CD4-positive, alpha-beta T cell treated with Interleukin-6 for 4 hours (primary cell): ENCODE data around the gene SP9.

Experiments used
- DNase-seq: peaks from one replicate; pipeline ENCODE4 v3.0.0-alpha.2; 2020; ENCODE audit warnings: mixed read lengths

Gene SP9

DNA sequence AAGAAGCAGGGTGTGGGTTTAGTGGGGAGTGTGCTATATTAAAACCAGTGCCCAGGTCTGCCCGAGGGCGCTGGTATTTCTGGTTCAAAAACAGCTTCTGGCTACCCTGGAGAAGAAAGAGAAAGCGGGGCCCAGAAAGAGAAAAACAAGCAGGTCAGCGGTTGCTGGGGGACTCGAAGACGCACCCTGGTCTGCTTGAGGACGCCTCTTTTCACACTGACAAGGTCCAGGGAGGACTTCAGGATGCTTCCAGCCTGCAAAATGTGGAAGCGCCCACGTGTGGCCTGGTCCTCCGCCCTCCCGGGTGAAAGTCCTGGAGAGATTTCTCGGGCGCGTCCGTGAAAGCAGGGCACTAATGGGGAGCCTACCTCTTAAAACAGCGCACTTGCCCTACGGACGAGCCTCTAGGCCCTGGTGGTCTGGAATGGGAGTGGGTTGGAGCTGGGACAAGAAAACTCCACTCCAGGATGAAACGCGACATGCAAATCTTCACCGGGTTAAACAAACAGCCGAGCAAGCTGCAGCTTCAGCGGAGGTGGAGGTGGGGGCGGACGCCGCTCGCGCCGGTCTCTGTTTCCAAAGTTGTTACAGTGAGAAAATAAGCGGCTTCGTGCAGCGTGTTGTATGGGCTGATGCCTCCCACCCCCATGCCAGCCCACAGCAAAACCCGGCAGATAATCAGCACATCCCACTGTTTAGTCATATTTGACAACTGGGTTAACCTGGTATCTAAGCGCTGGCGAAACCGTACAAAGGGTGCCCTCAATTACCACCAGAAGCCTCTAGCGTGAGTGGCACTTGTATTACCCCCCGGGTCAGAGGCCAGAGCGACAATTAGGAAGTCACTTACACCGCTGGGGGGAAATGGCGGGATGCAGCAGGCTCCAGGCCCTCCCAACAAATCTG, 1.1 kb upstream of the SP9 start:
- no peak for DNase-seq

DNA sequence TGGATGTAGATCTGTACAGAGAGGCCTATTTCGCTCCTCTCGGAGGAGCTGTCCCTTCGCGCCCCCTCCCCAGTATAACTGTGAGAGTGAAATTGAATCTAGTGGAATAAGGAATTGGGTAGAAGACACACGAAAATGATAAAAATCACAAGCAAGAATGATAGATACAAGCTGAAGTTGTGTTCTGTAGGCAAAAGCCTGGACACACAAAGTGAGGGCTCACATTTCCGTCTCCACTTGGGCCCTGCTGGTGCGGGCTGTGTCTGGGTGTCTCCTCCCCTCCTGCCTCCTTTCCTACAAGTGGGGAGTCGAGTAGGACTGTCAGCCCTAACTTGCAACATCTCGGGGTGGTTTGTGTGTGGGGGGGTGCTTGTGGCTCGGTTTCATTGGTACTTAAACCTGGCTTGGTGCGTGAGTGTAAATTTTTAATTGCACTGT, 457 bp upstream of the SP9 start:
- no peak for DNase-seq

DNA sequence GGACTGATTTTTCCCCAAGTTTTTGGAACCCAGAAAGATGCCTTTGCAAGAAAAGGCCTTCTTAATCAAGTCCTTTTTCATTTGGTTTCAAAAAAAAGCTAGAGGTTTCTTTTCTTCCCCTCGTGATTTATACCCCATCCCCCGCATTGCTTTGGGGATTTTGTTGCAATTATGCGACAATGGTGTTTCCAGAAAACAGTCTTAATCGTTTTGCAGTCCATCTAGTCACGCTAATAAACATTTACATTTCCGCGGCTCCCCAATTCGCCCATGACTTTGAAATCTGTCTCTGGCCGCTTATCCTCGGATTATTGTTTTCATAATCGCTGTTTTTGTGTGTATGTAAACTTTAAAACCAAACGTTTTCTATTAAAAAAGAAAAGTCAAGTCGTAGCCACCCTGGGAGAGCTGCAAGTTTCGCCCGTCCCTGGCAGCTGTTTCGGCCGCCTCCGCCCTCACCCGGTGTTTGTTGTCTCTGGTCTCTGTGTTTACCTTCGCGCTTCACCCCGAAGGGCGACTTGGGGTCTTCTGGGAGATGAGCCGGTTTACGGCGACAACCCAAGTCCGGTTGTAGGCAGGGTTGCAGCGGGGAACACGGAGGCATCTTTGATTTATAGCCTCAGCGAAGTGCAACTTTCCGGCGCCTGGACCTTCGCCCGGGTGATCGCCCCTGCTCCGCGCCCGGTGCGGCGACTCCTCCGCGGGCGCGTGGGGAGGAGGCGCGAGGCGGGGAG, 667 bp downstream of the SP9 start:
- no peak for DNase-seq

DNA sequence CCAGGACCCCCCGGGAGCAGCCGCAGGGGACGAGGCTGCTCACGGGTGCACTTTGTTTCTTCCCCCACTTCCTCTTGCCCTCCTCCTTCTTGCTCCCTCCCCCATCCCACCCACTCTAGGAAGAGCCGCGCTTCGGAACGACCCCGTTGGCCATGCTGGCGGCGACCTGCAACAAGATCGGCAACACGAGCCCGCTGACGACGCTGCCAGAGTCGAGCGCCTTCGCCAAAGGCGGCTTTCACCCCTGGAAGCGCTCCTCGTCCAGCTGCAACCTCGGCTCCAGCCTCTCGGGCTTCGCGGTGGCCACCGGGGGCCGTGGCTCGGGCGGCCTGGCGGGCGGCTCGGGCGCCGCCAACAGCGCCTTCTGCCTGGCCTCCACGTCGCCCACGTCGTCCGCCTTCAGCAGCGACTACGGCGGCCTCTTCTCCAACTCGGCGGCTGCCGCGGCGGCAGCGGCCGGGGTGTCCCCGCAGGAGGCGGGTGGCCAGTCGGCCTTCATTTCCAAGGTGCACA, 1.3 kb downstream of the SP9 start:
- no peak for DNase-seq

DNA sequence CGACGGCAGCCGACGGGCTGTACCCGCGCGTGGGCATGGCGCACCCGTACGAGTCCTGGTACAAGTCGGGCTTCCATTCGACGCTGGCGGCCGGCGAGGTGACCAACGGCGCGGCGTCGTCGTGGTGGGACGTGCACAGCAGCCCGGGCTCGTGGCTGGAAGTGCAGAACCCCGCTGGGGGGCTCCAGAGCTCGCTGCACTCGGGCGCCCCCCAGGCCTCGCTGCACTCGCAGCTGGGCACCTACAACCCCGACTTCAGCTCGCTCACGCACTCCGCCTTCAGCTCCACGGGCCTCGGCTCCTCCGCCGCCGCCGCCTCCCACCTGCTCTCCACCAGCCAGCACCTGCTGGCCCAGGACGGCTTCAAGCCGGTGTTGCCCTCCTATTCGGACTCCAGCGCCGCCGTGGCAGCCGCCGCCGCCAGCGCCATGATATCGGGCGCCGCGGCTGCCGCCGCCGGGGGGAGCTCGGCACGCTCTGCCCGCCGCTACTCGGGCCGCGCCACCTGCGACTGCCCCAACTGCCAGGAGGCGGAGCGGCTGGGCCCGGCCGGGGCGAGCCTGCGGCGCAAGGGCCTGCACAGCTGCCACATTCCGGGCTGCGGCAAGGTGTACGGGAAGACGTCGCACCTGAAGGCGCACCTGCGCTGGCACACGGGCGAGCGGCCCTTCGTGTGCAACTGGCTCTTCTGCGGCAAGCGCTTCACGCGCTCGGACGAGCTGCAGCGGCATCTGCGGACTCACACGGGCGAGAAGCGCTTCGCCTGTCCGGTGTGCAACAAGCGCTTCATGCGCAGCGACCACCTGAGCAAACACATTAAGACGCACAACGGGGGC, 2.0 kb downstream of the SP9 start:
- peak; percentile 55 for DNase-seq

DNA sequence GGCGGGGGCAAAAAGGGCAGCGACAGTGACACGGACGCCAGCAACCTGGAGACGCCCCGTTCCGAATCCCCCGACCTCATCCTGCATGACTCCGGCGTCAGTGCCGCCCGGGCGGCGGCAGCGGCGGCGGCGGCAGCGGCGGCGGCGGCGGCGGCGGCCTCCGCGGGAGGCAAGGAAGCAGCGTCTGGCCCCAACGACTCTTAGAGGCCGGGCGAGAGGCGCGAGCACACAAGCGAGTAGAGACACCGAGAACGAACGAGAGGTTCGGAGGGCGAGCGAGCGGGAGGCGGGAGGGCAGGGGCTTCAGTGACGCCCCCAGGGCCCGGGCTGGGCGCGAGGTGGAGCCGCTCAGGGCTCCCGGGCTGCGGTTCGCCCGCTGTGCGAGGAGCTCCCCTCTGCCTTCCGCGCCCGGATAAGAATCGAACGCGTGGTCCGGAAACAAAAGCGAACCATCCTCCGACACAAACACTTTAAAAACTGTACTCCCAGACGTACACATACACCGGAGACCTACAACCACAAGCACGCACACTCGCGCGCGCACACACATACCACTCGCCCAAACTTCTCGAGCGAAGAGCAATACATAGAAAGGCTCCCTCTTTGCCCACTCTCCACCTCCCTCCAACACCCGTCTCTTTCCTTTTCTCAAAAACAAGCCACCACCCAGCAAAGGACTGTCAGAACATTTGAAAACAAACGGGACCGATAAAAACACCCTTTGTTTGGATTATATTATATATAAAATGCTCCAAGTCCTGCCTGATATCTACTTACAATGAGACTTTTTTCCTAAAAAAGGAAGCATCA, 2.8 kb downstream of the SP9 start:
- peak; percentile 44 for DNase-seq

DNA sequence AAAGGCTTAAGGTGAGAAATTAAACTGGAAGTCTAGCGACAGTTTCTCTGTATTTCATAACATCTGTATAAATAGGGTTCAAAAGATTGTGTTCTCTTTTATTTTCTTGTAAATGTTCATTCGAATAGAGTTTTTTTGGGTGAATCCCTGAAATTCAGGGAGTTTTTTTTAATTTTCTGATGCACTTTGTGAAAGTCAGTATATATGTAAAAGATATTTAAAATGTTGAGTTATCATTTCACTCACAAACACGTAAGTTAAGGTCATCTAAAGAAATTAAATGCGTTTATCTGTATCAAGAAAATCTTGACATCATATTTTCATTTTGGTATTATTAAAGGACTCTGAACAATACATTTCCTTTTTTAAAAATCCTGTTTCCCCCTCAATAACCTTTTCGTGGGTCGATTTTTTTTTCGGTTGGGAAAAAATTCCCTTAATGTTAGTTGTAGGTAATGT, 3.4 kb downstream of the SP9 start:
- DNase-seq, result no peak

DNA sequence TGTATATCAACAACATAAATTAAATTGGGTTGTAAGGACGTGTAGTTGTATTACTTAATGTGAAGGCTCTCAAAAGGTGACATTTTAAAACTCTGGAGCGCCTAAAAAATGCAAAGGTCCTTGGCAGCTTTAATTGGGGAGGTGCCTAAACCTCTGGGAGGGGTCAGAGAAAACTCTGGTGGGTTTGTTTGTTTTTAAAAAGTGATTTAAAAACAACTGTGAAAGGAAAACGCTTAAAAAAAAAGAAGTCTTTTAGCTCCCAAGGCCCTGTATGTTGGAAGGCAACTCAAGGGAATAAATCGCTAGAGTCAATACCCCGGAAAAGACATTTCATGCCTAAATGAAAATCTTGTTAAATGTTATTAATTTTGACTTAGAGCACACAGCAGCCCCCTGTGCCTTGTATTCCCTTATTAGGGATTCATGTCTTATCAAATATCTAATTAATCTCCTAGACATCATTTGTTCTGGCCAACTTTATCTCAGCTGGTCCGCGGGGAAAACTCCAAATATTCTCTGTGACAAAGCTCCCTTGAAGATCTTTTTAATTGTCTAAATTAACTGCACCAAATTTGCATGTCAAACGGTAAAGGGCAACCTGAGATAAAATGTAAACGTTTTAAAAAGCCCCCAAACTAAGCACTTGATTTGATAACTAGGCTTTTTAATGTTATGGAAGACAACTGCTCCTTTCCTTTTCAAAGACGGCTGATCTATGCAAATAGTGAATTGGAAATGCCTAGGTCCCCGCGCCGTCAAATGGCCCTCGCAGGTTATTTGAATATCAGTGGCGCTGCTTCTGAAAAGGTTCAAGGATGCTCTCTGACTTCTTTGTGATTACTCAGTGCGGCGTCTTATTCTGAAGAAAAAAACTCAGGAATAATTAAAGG, 4.2 kb downstream of the SP9 start:
- no peak for DNase-seq

DNA sequence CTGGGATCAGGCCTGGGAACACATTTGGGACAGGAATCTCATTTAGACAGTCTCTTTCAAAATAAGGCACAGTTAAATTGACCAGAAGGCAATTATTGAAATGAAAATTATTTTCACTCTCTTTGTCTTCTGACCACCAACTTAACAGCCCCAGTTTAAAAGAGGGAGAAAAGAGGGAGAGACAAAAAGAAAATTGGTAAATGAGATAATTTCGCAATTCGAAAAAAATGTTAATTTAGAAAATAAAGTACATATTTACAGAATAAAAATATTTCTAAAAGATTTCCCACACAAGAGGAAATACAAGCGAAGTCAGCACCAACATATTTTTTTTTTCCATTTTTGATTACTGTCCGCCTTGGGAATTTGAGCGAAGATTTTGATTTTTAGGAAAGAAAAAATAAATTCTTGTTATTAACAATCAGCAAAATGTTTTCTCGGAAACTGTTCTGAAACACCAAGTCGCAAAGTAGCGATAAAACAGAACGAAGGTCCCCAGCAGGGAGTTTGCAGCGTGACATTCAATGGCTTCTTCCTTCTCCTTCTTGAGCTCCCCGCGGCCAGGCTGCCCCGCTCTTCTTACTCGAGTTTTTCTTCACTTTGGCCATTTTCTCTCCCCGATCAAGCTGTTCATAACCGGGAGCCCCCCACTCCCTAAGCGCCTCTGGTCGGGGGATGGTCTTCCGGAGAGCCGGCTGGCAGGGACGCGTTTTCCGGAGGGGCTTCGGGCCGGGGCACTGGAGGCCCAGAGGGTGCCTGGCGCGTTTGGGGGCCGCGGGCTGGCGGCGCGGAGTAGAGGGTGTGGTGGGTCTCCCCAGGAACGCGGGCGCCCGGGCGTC, 5.0 kb downstream of the SP9 start:
- DNase-seq, result no peak

DNA sequence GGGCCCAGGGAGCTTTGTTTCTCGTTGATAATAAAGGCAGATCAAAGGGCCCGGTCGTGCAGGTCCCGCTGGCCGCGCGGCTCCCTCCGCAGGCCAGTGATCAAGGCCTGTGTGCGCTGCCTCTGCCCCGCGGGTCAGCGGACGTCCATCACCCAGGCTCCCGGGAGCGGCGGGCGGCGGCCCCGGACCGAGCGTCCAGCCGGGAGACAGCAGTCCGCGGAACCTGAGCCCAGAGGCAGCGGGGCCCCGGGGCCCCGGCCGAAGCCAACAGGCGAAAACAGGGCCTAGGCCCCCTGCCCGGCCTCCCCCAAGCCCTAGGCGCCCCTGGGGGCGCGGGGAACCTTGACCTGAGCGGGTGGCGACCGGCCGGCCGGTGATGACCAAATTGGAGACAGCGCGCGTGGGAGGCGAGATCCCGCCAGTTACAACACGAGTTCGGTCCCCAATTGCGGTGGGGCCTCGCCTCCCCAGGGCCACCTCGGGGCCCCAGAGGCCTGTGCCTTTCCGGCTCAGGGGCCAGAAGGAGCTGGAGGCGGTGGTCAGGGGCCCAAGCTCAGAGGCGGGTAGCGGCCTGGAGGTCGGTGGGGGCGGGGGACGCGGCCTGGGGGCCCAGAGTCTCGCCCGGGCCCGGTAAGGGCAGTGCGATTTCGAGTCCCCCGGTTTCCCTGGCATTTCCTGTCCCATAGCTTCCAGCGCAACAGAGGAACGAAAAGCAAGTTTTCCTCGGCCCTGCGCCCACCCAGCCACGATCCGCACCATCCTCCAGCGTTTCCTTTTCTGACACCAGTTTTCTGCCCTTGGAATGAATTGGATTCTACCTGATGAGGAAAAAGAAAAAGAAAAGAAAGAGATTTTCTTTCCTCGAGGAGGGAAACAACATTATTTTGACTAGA, 5.9 kb downstream of the SP9 start:
- DNase-seq, result no peak

DNA sequence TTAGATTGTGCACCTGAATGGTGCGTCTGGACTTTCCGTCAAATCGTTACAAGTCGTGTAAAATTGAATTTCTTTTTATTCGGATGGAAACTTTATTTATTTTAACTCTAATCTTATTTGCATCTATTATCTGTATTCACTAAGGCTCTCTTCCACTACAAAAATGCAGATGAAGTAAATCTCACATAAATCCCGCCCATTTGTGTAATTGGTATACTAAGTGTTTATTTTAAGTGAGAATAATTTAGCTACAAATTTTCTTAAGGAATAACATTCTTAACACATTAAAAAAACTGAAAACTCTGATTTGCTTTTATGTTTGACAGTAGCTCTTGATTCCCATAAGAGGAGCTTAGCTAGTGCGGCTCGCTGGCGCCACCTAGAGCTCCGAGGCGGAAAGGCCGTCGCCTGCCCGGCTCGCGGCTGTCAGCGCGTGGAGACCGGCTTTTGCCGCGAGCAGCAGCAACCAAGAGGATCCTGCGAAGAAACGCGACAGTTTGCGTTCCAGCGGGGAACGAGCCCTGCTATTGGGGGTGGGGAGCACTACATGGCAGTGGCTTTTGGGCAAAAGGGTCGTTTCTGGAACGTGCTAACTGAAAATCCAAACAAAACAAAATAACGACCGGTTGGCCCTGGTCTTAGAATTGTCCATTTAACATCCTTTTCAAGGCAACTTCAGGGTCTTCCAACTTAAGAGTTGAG, 6.7 kb downstream of the SP9 start:
- DNase-seq, result peak; percentile 88

DNA sequence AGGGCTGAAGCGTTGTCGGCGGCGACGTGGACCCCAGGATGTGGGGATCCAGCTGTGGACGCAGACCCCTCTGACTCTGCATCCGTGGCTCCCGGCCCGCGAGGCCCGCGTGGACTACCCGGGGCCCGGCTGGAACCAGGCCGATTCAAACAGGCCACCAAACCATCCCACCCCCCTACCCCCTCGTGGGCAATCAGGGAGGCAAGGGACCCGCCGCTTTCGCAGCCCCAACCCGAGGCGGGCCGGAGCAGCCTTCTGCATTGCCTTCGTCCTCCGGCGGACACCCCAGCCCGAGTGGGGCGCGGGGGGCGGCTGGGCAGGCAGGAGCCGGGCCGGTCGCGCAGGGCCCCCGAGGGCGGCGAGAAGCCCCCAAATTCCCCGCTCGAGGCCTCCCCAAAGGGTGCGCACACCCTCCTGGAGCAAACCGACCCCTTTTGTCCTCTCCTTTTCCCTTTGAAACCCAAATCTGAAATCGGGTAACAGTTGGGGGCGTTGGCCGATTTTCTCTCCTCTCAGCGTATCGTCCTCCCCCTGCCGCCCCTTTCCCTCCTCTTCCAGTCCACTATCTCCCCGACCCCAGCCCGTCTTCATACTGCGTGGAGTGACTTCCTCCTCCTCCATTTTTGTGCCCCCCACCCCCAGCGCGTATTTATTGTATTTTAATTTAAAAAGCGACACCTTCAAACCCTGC, 7.4 kb downstream of the SP9 start:
- no peak for DNase-seq

DNA sequence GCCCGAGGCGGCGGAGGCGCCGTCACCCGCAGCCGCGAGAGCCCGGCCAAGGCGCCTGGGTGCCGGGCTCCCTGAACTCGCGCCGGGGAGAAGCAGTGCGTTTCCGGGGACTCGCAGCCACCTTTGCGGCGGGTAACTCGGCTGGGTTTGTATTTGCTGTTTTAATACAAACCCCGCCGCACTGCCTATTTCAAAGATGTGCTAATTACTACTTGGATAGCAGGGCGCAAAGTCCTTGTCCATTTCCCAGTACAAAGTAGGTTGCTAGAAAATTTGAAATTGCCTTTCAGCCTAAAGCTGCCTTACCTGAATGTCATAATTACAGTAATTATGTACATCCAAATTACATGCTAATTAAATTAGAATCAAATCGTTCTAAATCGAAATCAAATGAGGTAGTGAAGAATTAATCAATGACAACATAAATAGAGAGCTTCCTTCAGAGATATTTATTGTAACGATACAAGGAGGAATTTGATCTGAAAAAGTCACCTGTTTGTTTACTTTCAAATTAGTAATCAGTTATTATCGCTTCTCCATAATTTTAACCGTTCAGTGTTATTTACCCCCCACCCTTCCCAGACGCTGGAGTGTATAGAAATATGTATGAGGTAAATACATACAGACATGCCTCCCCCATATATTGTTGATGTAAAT, 8.1 kb downstream of the SP9 start:
- DNase-seq, result peak; percentile 48

DNA sequence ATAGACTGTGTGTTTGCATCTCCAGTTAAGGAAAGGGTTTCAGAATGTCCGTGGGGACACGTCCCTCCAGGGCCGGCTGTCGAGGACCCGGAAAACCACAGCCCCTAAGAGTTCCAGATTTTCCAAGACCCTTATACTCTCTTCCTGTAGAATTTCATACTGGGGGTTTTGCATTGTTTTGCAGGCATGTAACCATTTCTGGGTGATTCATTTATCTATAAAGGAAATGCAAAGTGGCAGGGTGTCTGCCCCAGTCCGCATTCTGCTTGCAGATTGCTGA, 8.5 kb downstream of the SP9 start:
- DNase-seq, result no peak

DNA sequence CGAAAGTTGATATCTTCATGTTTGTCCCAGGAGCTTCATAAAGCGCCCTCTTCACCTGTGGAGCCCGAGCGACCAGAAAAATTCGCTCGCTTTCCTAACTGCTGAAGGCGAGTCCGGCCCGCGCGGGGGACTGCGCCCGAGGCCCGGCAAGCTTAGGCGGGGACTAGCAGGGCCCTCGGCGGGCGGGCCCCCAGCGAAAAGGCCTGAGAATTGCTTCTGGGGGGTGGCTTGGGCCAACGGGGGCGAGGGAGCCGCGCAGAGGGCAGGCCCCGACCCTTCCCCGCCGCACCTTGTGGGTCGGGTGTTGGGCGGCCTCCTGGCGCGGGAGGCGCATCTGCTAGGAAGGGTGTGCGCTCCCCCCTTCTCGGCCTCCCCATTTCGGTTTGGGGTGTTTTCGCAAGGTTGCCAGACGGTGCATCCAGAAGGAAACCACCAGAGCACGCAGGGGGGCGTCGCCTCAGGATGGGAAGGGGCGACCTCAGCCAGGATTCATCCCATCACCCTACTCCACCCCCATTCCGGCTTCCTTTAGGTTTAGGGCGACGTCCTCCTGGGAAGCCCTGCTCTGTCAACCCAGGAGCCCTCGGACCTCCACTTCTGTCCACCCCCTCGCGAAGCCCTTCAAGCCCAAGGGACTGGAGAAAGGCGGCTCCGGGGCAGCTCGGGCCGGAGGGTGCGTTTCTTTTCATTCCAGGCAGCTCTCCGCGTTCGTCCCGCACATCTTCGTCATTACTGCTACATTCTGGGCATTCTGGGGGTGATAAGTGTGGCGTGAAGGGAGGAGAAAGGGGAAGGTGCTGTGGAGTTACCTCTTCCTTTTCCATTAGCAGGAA, 9.1 kb downstream of the SP9 start:
- DNase-seq, result no peak

DNA sequence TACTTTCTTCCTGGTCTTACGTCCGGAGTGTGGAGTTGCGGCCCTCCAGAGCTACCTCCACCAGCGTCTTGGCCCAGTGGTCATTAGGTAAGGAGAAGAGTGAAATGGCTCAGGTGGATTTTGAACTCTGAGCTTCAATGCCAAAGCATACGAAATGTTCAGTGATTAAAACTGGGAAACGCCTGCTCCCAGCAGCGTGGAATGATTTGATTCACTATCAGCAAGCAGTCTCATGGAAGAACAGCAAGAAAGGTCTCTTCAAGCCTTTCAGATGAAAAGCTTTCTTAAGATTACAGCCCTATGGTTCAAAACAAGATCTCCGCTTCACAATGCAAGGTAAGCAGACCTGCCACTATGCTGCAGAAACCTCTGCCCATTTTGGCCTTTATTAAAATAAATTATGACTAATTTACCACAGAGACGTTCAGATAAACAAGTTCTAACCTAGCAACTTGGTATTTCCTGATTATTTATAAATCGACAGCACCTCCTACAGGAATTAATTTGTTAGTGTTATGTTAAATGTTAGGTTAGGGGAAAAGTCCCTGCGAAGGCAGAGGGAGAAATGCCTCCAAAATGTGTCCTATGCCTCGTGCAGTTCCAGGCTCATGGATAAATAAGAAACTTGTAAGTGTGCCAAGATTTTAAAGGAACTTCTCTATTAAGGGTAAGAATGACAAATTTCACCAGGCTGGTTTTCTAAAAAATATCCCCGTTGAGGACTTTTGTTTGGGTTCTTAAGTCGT, 10.1 kb downstream of the SP9 start:
- DNase-seq, result no peak
